IMR-90 (cell line): ENCODE measurements around the gene MSLN. TPM values are rescaled to one million over a fixed set of nuclear protein-coding genes. Genes with fewer than 3 reads are reported as not detected.

Experiments
- ATAC-seq: fragments of 200-7000 bp; cut with Tn5 transposase; 2 replicates; pipeline ENCODE4 v1.9.1; 2020; ENCODE audit warnings: low read depth, mild to moderate bottlenecking, moderate library complexity
- BruUV-seq: library from RNA; stranded (reverse); fragments of 400-500 nt; replicated peaks from 2 replicates; lab custom pipeline; 2021; lab: Mats Ljungman, UMichigan
- CTCF ChIA-PET: fragments of 300-600 bp; formaldehyde crosslinking; extraction: SDS; loops from one replicate; lab custom pipeline; 2021; ENCODE audit warnings: antibody characterized with exemption; lab: Yijun Ruan, JAX
- POLR2A ChIA-PET: fragments of 300-600 bp; sonication (Branson Sonifier 250); formaldehyde crosslinking; loops from one replicate; lab custom pipeline; 2022; ENCODE audit warnings: antibody characterized with exemption; ENCODE audit not compliant: unreplicated experiment; lab: Charles Lee
- DNase-seq: peaks from one replicate; pipeline ENCODE4 v3.0.0; 2013
- H2AFZ ChIP-seq: replicated peaks from 2 replicates; pipeline ENCODE3; 2013; ENCODE audit warnings: low read length, mild to moderate bottlenecking; ENCODE audit not compliant: poor library complexity
- H2AK5ac ChIP-seq: 2 replicates; pipeline ENCODE4 v1.6.1; 2013; ENCODE audit warnings: low read depth, low read length, inconsistent platforms
- H2AK9ac ChIP-seq: replicated peaks from 2 replicates; pipeline ENCODE3; 2013; ENCODE audit warnings: mild to moderate bottlenecking, low read depth, low read length, moderate library complexity; ENCODE audit not compliant: poor library complexity
- H2BK120ac ChIP-seq: 2 replicates; pipeline ENCODE4 v1.6.1; 2013; ENCODE audit warnings: low read depth, low read length, inconsistent platforms
- H2BK15ac ChIP-seq: 3 replicates; pipeline ENCODE4 v1.6.1; 2013; ENCODE audit warnings: low read depth, low read length, inconsistent platforms
- H2BK20ac ChIP-seq: 2 replicates; pipeline ENCODE4 v1.6.1; 2013; ENCODE audit warnings: low read depth, mild to moderate bottlenecking, inconsistent platforms, low read length, moderate library complexity
- H2BK5ac ChIP-seq: 2 replicates; pipeline ENCODE4 v1.6.1; 2013; ENCODE audit warnings: mild to moderate bottlenecking, low read depth, low read length, inconsistent platforms; ENCODE audit not compliant: poor library complexity, severe bottlenecking
- H3K14ac ChIP-seq: replicated peaks from 2 replicates; pipeline ENCODE4 v1.6.1; 2013; ENCODE audit warnings: low read depth, low read length, inconsistent platforms
- H3K18ac ChIP-seq: 2 replicates; pipeline ENCODE4 v1.6.1; 2013; ENCODE audit warnings: low read depth, low read length, control low read depth
- H3K23ac ChIP-seq: 2 replicates; pipeline ENCODE4 v1.6.1; 2013; ENCODE audit warnings: low read depth, low read length, inconsistent platforms
- H3K27ac ChIP-seq: 2 replicates; pipeline ENCODE4 v1.5.1; 2013; ENCODE audit warnings: mild to moderate bottlenecking, control low read depth, low read length; ENCODE audit not compliant: insufficient read depth
- H3K27me3 ChIP-seq: 2 replicates; pipeline ENCODE4 v1.6.1; 2013; ENCODE audit warnings: low read length; ENCODE audit not compliant: control insufficient read depth, insufficient read depth
- H3K36me3 ChIP-seq: 2 replicates; pipeline ENCODE4 v1.6.1; 2013; ENCODE audit warnings: low read length, mixed read lengths; ENCODE audit not compliant: control insufficient read depth, insufficient read depth
- H3K4ac ChIP-seq: 2 replicates; pipeline ENCODE4 v1.6.1; 2013; ENCODE audit warnings: low read depth, low read length, inconsistent platforms
- H3K4me1 ChIP-seq: 2 replicates; pipeline ENCODE4 v1.6.1; 2013; ENCODE audit warnings: low read length, mixed read lengths; ENCODE audit not compliant: control insufficient read depth, insufficient read depth
- H3K4me2 ChIP-seq: 2 replicates; pipeline ENCODE4 v1.6.1; 2013; ENCODE audit warnings: low read depth, mild to moderate bottlenecking, control low read depth, low read length, moderate library complexity
- H3K4me3 ChIP-seq: 2 replicates; pipeline ENCODE4 v1.5.1; 2013; ENCODE audit warnings: low read depth, mild to moderate bottlenecking, control low read depth, low read length, moderate library complexity; ENCODE audit not compliant: insufficient read depth
- H3K56ac ChIP-seq: 2 replicates; pipeline ENCODE4 v1.6.1; 2013; ENCODE audit warnings: low read length, inconsistent platforms; ENCODE audit not compliant: insufficient read depth; ENCODE audit errors: extremely low read depth
- H3K79me1 ChIP-seq, 2 experiments: 2 replicates each; pipeline ENCODE4 v1.6.1; 2013; ENCODE audit warnings: low read length in 2 of 2, inconsistent platforms in 1 of 2, low read depth in 1 of 2
- H3K9ac ChIP-seq: 2 replicates; pipeline ENCODE4 v1.6.1; 2013; ENCODE audit warnings: low read depth, low read length, control low read depth
- H3K9me1 ChIP-seq: 2 replicates; pipeline ENCODE4 v1.6.1; 2013; ENCODE audit warnings: low read length, inconsistent platforms; ENCODE audit not compliant: insufficient read depth
- H3K9me3 ChIP-seq: 2 replicates; pipeline ENCODE4 v1.6.1; 2013; ENCODE audit warnings: low read length; ENCODE audit not compliant: control insufficient read depth, insufficient read depth
- H4K20me1 ChIP-seq: 2 replicates; pipeline ENCODE4 v1.6.1; 2013; ENCODE audit warnings: low read length, inconsistent platforms; ENCODE audit not compliant: insufficient read depth
- H4K5ac ChIP-seq: 2 replicates; pipeline ENCODE4 v1.6.1; 2013; ENCODE audit warnings: mild to moderate bottlenecking, low read depth, low read length, control low read depth
- H4K8ac ChIP-seq, 2 experiments: 2 replicates each; pipeline ENCODE4 v1.6.1; 2013; ENCODE audit warnings: low read depth in 2 of 2, low read length in 2 of 2, control low read depth in 1 of 2, inconsistent platforms in 1 of 2
- H4K91ac ChIP-seq: 2 replicates; pipeline ENCODE4 v1.6.1; 2013; ENCODE audit warnings: low read depth, low read length, inconsistent platforms; ENCODE audit not compliant: insufficient read depth
- CEBPB ChIP-seq: IDR thresholded peaks from 2 replicates; pipeline ENCODE4 v1.6.1; 2012; ENCODE audit warnings: low read depth, low read length, improper control_type of control experiment
- CHD1 ChIP-seq: IDR thresholded peaks from 2 replicates; pipeline ENCODE4 v1.6.1; 2012; ENCODE audit warnings: low read depth, low read length, improper control_type of control experiment
- FOS ChIP-seq: fragments of 150-350 bp; IDR thresholded peaks from 2 replicates; pipeline ENCODE4 v1.6.1; 2016; ENCODE audit warnings: low read depth, low read length
- MAFK ChIP-seq: IDR thresholded peaks from 2 replicates; pipeline ENCODE4 v1.6.1; 2012; ENCODE audit warnings: low read depth, low read length, improper control_type of control experiment
- MAZ ChIP-seq: IDR thresholded peaks from 2 replicates; pipeline ENCODE4 v1.6.1; 2012; ENCODE audit warnings: low read depth, mild to moderate bottlenecking, low read length, improper control_type of control experiment, moderate library complexity, borderline replicate concordance
- MXI1 ChIP-seq: IDR thresholded peaks from 2 replicates; pipeline ENCODE4 v1.6.1; 2012; ENCODE audit warnings: low read depth, mild to moderate bottlenecking, low read length, moderate library complexity, borderline replicate concordance
- NFE2L2 ChIP-seq: fragments of 150-350 bp; IDR thresholded peaks from 2 replicates; pipeline ENCODE4 v1.6.1; 2016; ENCODE audit warnings: low read depth, mild to moderate bottlenecking, low read length
- POLR2A ChIP-seq: IDR thresholded peaks from 2 replicates; pipeline ENCODE4 v1.6.1; 2012; ENCODE audit warnings: mild to moderate bottlenecking, low read depth, low read length
- WGBS, 2 experiments: methylation state at CpG; one replicate each; pipeline versions ENCODE4 v1.1.5 to v1.1.7; 2013; ENCODE audit warnings: missing lambda C conversion rate in 2 of 2; ENCODE audit not compliant: insufficient read length in 1 of 2; ENCODE audit errors: extremely low coverage in 2 of 2; 5-methylcytosine and 5-hydroxymethylcytosine counted together
- dilution Hi-C: fragments of 300-500 bp; cut with HindIII; formaldehyde crosslinking; loops from one replicate; pipeline ENCODE4 v1.14.3; 2018; ENCODE audit warnings: low sequenced_read_pairs; ENCODE audit not compliant: unreplicated experiment
- in situ Hi-C: fragments of 300-500 bp; cut with MboI; formaldehyde crosslinking; loops from 3 replicates; pipeline ENCODE4 v1.14.3; 2019; ENCODE audit warnings: low sequenced_read_pairs, inconsistent platforms, mixed read lengths
- intact Hi-C: fragments of 100-400 bp; cut with micrococcal nuclease; formaldehyde crosslinking; loops from 2 replicates; pipeline ENCODE4 v1.10.0; 2022
- polyA plus RNA-seq, 3 experiments: library from polyadenylated mRNA; depleted of rRNA; stranded (reverse); fragments of >200 nt; gene quantifications; 2 replicates each; pipeline ENCODE4 v1.2.3, GENCODE V29; 2012; ENCODE audit warnings: low replicate concordance in 1 of 3
- total RNA-seq: library from RNA; depleted of rRNA; stranded (reverse); fragments of >200 nt; gene quantifications from 2 replicates; pipeline ENCODE4 v1.2.3, GENCODE V29; 2012

MSLN gene
- total and polyA plus RNA-seq, 2 of the 4 experiments (the other 2 are of a cell fraction) = 0.14 TPM; not detected in 1

- in situ Hi-C loops = no loop called here
- H3K27ac ChIP-seq = no peak overlapping the region
- no peak for TF ChIP-seq CHD1
- no peak for TF ChIP-seq NFE2L2
- TF ChIP-seq MAZ = no peak
- no peak for TF ChIP-seq MAFK
- no peak for TF ChIP-seq CEBPB
- no peak for TF ChIP-seq FOS
- no peak for TF ChIP-seq MXI1
- TF ChIP-seq POLR2A = no peak
- H3K56ac ChIP-seq = no peak overlapping the region
- CTCF ChIA-PET = no interaction called here
- H4K91ac ChIP-seq = no peak overlapping the region
- H3K18ac ChIP-seq = no peak overlapping the region
- H2AK9ac ChIP-seq = no peak overlapping the region
- WGBS, 2 experiments = 91% methylated on average over 15 of the region's 40 CpGs; no CpG with 5 or more reads in 1 of the 2 experiments
- no peaks in the 10 kb centered on the region for H3K9me1 ChIP-seq
- no peak overlapping the region for H3K4ac ChIP-seq
- dilution Hi-C loops = no loop called here
- peaks cover 10% of the 10 kb centered on the region for H3K36me3 ChIP-seq
- no peak overlapping the region for H2AFZ ChIP-seq
- H3K9me3 ChIP-seq = no peaks in the 10 kb centered on the region
- POLR2A ChIA-PET = no interaction called here
- no peak overlapping the region for H4K5ac ChIP-seq
- peaks cover 4% of the 10 kb centered on the region; the same call in 1 of the 2 replicates for H3K27me3 ChIP-seq
- H3K4me2 ChIP-seq = no peak overlapping the region
- H3K79me1 ChIP-seq = peaks cover 0 to 6% of the 10 kb centered on the region in 2 experiments; a peak in 2 of 4 replicates
- H3K9ac ChIP-seq = no peak overlapping the region
- no peak overlapping the region for H2BK5ac ChIP-seq
- no peak overlapping the region for H2BK15ac ChIP-seq
- no peak overlapping the region for H2AK5ac ChIP-seq
- H3K14ac ChIP-seq = no peak overlapping the region
- no peak overlapping the region for H2BK20ac ChIP-seq
- DNase-seq (no peak), ATAC-seq (no peak)
- H2BK120ac ChIP-seq = no peak overlapping the region
- no peak overlapping the region for H3K23ac ChIP-seq
- peaks cover 2% of the 10 kb centered on the region for H4K20me1 ChIP-seq
- no peak overlapping the region for H4K8ac ChIP-seq
- intact Hi-C loops = no loop called here
- H3K4me1 ChIP-seq = peaks cover under 1% of the 10 kb centered on the region; the same call in 1 of the 2 replicates
- no peak overlapping the region for H3K4me3 ChIP-seq
- BruUV-seq = no TSS peak
Measured at GRCh38 chr16:794091-794822, 33.7 kb downstream of the MSLN start.
